HepG2 (cell line): Measurements from ENCODE around the gene GFRA3. TPM values are rescaled to one million over a fixed set of nuclear protein-coding genes. Genes with fewer than 3 reads are reported as not detected.
A peak's percentile ranks its signal among the peaks of the same experiment; 100 is the strongest.

ENCODE experiments used
- ATAC-seq: fragments of 200-7000 bp; cut with Tn5 transposase; 3 replicates; pipeline ENCODE4 v1.9.1; 2020; ENCODE audit warnings: mild to moderate bottlenecking, moderate library complexity
- BruUV-seq: library from RNA; stranded (reverse); fragments of 400-500 nt; replicated peaks from 2 replicates; lab custom pipeline; 2021; lab: Mats Ljungman, UMichigan
- CTCF ChIA-PET: fragments of 300-600 bp; formaldehyde crosslinking; extraction: SDS; loops from one replicate; lab custom pipeline; 2021; ENCODE audit warnings: low total read pairs, inconsistent platforms, low intra/inter-chr PET ratio; lab: Yijun Ruan, JAX
- POLR2A ChIA-PET: fragments of 350-600 bp; sonication (Branson Sonifier 250); formaldehyde crosslinking; loops from one replicate; lab custom pipeline; 2020; ENCODE audit warnings: antibody characterized with exemption, inconsistent platforms; lab: Yijun Ruan, JAX
- DNase-seq: peaks from one replicate; pipeline ENCODE4 v3.0.0-alpha.2; 2015; ENCODE audit warnings: low spot score
- FAIRE-seq: peaks from 3 replicates; lab custom pipeline; 2011; peaks lifted over from hg19 to GRCh38; lab: Jason Lieb, UNC
- H2AFZ ChIP-seq: one replicate; pipeline ENCODE4 v1.6.1; 2011; ENCODE audit warnings: low read length, inconsistent platforms
- H3K27ac ChIP-seq: fragments of 300-600 bp; 3 replicates; pipeline ENCODE4 v1.8.0; 2011; ENCODE audit warnings: mixed run types, mild to moderate bottlenecking, mixed read lengths, low read length, inconsistent platforms; ENCODE audit not compliant: insufficient read depth; ENCODE audit errors: extremely low read length
- H3K27me3 ChIP-seq, 2 experiments: fragments of 200-600 bp in 1 of 2; 2 replicates in 1 of 2; 3 replicates in 1 of 2; pipeline versions ENCODE4 v1.6.0 to v1.8.0; 2011; ENCODE audit warnings: low read length in 2 of 2, mild to moderate bottlenecking in 2 of 2, moderate library complexity in 2 of 2, inconsistent platforms in 1 of 2; ENCODE audit not compliant: insufficient read depth in 2 of 2, control insufficient read depth in 1 of 2
- H3K36me3 ChIP-seq, 2 experiments: fragments of 200-600 bp in 1 of 2; replicated peaks in 1 of 2; 2 replicates in 1 of 2; 3 replicates in 1 of 2; pipeline versions ENCODE4 v1.5.1 to v1.8.0; 2011; ENCODE audit warnings: low read length in 2 of 2, inconsistent platforms in 1 of 2; ENCODE audit not compliant: insufficient read depth in 2 of 2, control insufficient read depth in 1 of 2
- H3K4me1 ChIP-seq: 2 replicates; pipeline ENCODE4 v1.5.1; 2012; ENCODE audit warnings: low read length, inconsistent platforms; ENCODE audit not compliant: insufficient read depth
- H3K4me2 ChIP-seq: 2 replicates; pipeline ENCODE4 v1.6.0; 2011; ENCODE audit warnings: low read depth, low read length, inconsistent platforms
- H3K4me3 ChIP-seq, 3 experiments: fragments of 200-600 bp in 1 of 3; sonication (generic), shearing (Covaris generic) in 1 of 3; replicated peaks in 1 of 3; 2 replicates each; pipeline ENCODE4 v1.5.1; 2011 to 2016; ENCODE audit warnings: low read length in 3 of 3, inconsistent platforms in 2 of 3, low read depth in 2 of 3, mild to moderate bottlenecking in 2 of 3, control low read depth in 1 of 3, mixed read lengths in 1 of 3; ENCODE audit not compliant: insufficient read depth in 1 of 3
- H3K79me2 ChIP-seq: one replicate; pipeline ENCODE4 v1.6.1; 2011; ENCODE audit warnings: low read length, inconsistent platforms; ENCODE audit not compliant: insufficient read depth
- H3K9ac ChIP-seq: 2 replicates; pipeline ENCODE4 v1.6.0; 2011; ENCODE audit warnings: mild to moderate bottlenecking, low read depth, low read length, inconsistent platforms; ENCODE audit not compliant: insufficient read depth
- H3K9me3 ChIP-seq: 2 replicates; pipeline ENCODE4 v1.5.1; 2012; ENCODE audit warnings: mild to moderate bottlenecking, low read length
- H4K20me1 ChIP-seq: 2 replicates; pipeline ENCODE4 v1.6.0; 2011; ENCODE audit warnings: inconsistent platforms, mild to moderate bottlenecking, low read length, moderate library complexity; ENCODE audit not compliant: insufficient read depth
- HDAC1 ChIP-seq: sonication (generic); formaldehyde crosslinking; IDR thresholded peaks from 2 replicates; pipeline ENCODE4 v1.5.1; 2020; ENCODE audit warnings: mild to moderate bottlenecking, missing genetic modification reagents
- KLF12 ChIP-seq: sonication (generic); formaldehyde crosslinking; IDR thresholded peaks from 2 replicates; pipeline ENCODE4 v1.4.0; 2020; ENCODE audit warnings: missing genetic modification reagents, borderline replicate concordance
- MXI1 ChIP-seq: IDR thresholded peaks from 3 replicates; pipeline ENCODE4 v1.6.1; 2012; ENCODE audit warnings: low read depth, low read length, inconsistent platforms, borderline replicate concordance
- TEF ChIP-seq: sonication (generic); formaldehyde crosslinking; IDR thresholded peaks from 2 replicates; pipeline ENCODE4 v1.5.0; 2020; ENCODE audit warnings: missing genetic modification reagents
- ZNF891 ChIP-seq: sonication (generic); formaldehyde crosslinking; IDR thresholded peaks from 2 replicates; pipeline ENCODE4 v1.5.0; 2020; ENCODE audit warnings: mild to moderate bottlenecking, missing genetic modification reagents
- WGBS: methylation state at CpG from one replicate; pipeline ENCODE4 v1.1.6; 2017; ENCODE audit warnings: low lambda C conversion rate; 5-methylcytosine and 5-hydroxymethylcytosine counted together
- in situ Hi-C: cut with HindIII; loops from 2 replicates; pipeline ENCODE4 v1.10.0; 2017; ENCODE audit warnings: low pct_unique_long_range_greater_than_20kb; ENCODE audit not compliant: extremely low pct_ligation_motif_present
- intact Hi-C: fragments of 100-400 bp; cut with micrococcal nuclease; formaldehyde crosslinking; loops from one replicate; pipeline ENCODE4 v1.10.0; 2022; ENCODE audit not compliant: unreplicated experiment
- polyA plus RNA-seq, 8 experiments: library from polyadenylated mRNA; depleted of rRNA in 3 of 8; stranded (reverse) in 7 of 8; unstranded in 1 of 8; fragments of >200 nt; fragmentation: Illumina TruSeq in 4 of 8; extraction: Trizol in 4 of 8; gene quantifications; 2 replicates each; pipeline versions ENCODE4 v1.2.1 to v1.2.3, GENCODE V29; 2011 to 2016; ENCODE audit warnings: low read depth in 4 of 8, missing spikeins in 1 of 8, mixed read lengths in 1 of 8; ENCODE audit not compliant: insufficient read depth in 1 of 8
- total RNA-seq, 5 experiments: library from RNA; depleted of rRNA; stranded (reverse); fragments of >200 nt; fragmentation: Illumina TruSeq; extraction: Trizol; gene quantifications; 2 replicates each; pipeline ENCODE4 v1.2.3, GENCODE V29; 2016; ENCODE audit warnings: low read depth in 1 of 5

GFRA3 gene
- total and polyA plus RNA-seq, 2 of the 13 experiments (the other 11 are each of a cell fraction or from before 2014, with no cell fraction given): 0.27 to 0.30 TPM

GRCh38 chr5:138241688-138242571, 32.5 kb downstream of the GFRA3 start (continued):
- TF ChIP-seq KLF12 (CRISPR knock-in tag) (peak; percentile 64; the same call in 1 of the 2 replicates), ZNF891 (no peak), TEF (CRISPR knock-in tag) (0 out of 2 replicates have a peak, but pooled peaks have one; percentile 32)
- TF ChIP-seq, all 625 proteins: peak for 53

DNA sequence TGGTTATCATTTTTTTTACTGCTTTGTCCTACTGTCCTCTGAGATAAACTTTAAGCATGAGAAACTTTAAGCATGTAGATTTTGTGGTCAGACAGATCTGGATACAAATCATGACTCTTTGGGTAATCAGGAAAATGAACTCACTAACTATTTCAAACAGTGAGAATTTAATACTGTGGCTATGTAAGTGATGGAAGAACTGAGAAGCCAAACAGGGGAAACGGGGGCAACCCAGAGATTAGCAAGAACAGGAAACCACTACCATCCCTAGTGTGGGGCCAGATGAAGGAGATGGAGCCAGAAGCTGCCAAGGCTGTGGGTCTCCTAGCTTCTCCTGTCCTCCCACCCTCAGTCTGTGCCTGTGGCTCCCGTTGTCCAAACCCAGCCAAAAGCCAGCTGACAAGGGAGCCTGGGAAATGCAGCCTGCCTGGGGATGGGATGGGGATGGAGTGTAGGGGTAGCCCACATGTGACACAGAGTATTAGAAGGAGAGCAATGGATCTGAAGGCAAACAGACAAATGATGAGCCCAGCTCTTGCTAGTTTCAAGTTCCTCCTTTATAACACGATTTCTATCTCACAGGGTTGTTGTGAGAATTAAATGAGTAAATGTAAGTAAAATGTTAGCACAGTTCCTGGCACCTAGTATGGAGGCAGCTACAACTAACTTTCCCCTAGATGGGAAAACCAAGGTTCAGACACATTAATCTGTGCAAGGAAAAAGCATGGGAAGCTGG, 33.6 kb downstream of the GFRA3 start:
- H3K27me3 ChIP-seq: peaks cover 0 to 26% of the 10 kb centered on the region in 2 experiments; a peak in 3 of 5 replicates
- peaks cover 40% of the 10 kb centered on the region for H3K4me1 ChIP-seq
- H3K79me2 ChIP-seq: no peaks in the 10 kb centered on the region
- ChIA-PET CTCF (no interaction called here), POLR2A (interaction anchor here (0.9 kb wide), 1 partner anchor 28 kb away, joined by 4 read pairs; the partner anchor contains the start of gene CDC23)
- no peak overlapping the region for H3K9ac ChIP-seq
- no peaks in the 10 kb centered on the region for H3K9me3 ChIP-seq
- 61% methylated on average over 3 of the region's 3 CpGs for WGBS
- H3K36me3 ChIP-seq: no peaks in the 10 kb centered on the region
- no peak for DNase-seq
- FAIRE-seq: no peak
- no TSS peak for BruUV-seq
- no peaks in the 10 kb centered on the region for H4K20me1 ChIP-seq
- no peak overlapping the region for H2AFZ ChIP-seq
- no peak for ATAC-seq
- in situ Hi-C loops: no loop called here
- no peak overlapping the region; a peak in 1 of 6 replicates for H3K4me3 ChIP-seq
- no peak overlapping the region for H3K4me2 ChIP-seq
- TF ChIP-seq HDAC1 (CRISPR knock-in tag) (0 out of 2 replicates have a peak, but pooled peaks have one; percentile 2), MXI1 (no peak)
- H3K27ac ChIP-seq: no peak overlapping the region
- intact Hi-C loops: no loop called here
